IgD-negative memory B cell (primary cell): ENCODE measurements around the gene ZNF79. TPM values are rescaled to one million over a fixed set of nuclear protein-coding genes. Genes with fewer than 3 reads are reported as not detected.

Experiments used
- H3K27ac Mint-ChIP-seq, 3 donors: one replicate each; pipeline ENCODE4 v1.8.0; 2020 to 2022; ENCODE audit warnings: mild to moderate bottlenecking in 3 of 3, mixed read lengths in 3 of 3, moderate library complexity in 1 of 3
- H3K27me3 Mint-ChIP-seq: one replicate; pipeline ENCODE4 v1.8.0; 2021; ENCODE audit warnings: mixed read lengths
- H3K36me3 Mint-ChIP-seq: one replicate; pipeline ENCODE4 v1.8.0; 2020; ENCODE audit warnings: mild to moderate bottlenecking, mixed read lengths
- H3K4me1 Mint-ChIP-seq, 3 donors: one replicate each; pipeline ENCODE4 v1.8.0; 2020 to 2022; ENCODE audit warnings: mixed read lengths in 3 of 3, mild to moderate bottlenecking in 1 of 3
- H3K4me3 Mint-ChIP-seq, 4 donors: one replicate each; pipeline ENCODE4 v1.8.0; 2020 to 2022; ENCODE audit warnings: mild to moderate bottlenecking in 4 of 4, mixed read lengths in 4 of 4, moderate library complexity in 3 of 4
- H3K9me3 Mint-ChIP-seq, 3 donors: one replicate each; pipeline ENCODE4 v1.8.0; 2020 to 2021; ENCODE audit warnings: mixed read lengths in 3 of 3, mild to moderate bottlenecking in 1 of 3
- polyA plus RNA-seq: library from polyadenylated mRNA; unstranded; fragments of 300-500 nt; fragmentation: Illumina TruSeq; gene quantifications from one replicate; pipeline ENCODE4 v1.2.3, GENCODE V29; 2021

ZNF79 gene
- polyA plus RNA-seq, 1 donor from 2014 or later = 8.7 TPM

- Mint-ChIP-seq H3K4me1 (peaks cover 6 to 10% (median 6%) of the 10 kb centered on the region in 3 donors), H3K27me3 (no peaks in the 10 kb centered on the region), H3K36me3 (peaks cover 3% of the 10 kb centered on the region), H3K9me3 (no peaks in the 10 kb centered on the region), H3K4me3 (peak overlapping the region in 1 of 4 donors; percentile 23), H3K27ac (no peak overlapping the region)
Observed at GRCh38 chr9:127406799-127407491, 17.2 kb upstream of the ZNF79 start.

GRCh38 chr9:127407492-127407843, 16.7 kb upstream of the ZNF79 start:
- peaks cover 6 to 10% (median 6%) of the 10 kb centered on the region in 3 donors for H3K4me1 Mint-ChIP-seq

GRCh38 chr9:127411122-127411521, 13.1 kb upstream of the ZNF79 start:
- no peak overlapping the region for H3K4me3 Mint-ChIP-seq
- H3K27ac Mint-ChIP-seq = peak overlapping the region in 1 of 3 donors; percentile 6
- H3K27me3 Mint-ChIP-seq = no peaks in the 10 kb centered on the region

More at GRCh38 chr9:127407492-127407843, 16.7 kb upstream of the ZNF79 start:
- H3K36me3 Mint-ChIP-seq = no peaks in the 10 kb centered on the region
- H3K9me3 Mint-ChIP-seq = no peaks in the 10 kb centered on the region
- H3K27ac Mint-ChIP-seq = no peak overlapping the region
- peak overlapping the region in 1 of 4 donors; percentile 23 for H3K4me3 Mint-ChIP-seq
- H3K27me3 Mint-ChIP-seq = no peaks in the 10 kb centered on the region

GRCh38 chr9:127415141-127415540, 9.0 kb upstream of the ZNF79 start:
- Mint-ChIP-seq H3K4me3 (no peak overlapping the region), H3K36me3 (no peaks in the 10 kb centered on the region), H3K9me3 (no peaks in the 10 kb centered on the region), H3K27ac (no peak overlapping the region), H3K4me1 (peaks cover 6 to 10% (median 9%) of the 10 kb centered on the region in 3 donors), H3K27me3 (no peaks in the 10 kb centered on the region)

More at GRCh38 chr9:127411122-127411521, 13.1 kb upstream of the ZNF79 start:
- no peaks in the 10 kb centered on the region for H3K36me3 Mint-ChIP-seq
- H3K4me1 Mint-ChIP-seq = peaks cover 6 to 12% (median 6%) of the 10 kb centered on the region in 3 donors
- no peaks in the 10 kb centered on the region for H3K9me3 Mint-ChIP-seq

GRCh38 chr9:127415657-127416056, 8.5 kb upstream of the ZNF79 start:
- Mint-ChIP-seq H3K9me3 (no peaks in the 10 kb centered on the region), H3K4me1 (peaks cover 6 to 10% (median 9%) of the 10 kb centered on the region in 3 donors), H3K36me3 (no peaks in the 10 kb centered on the region), H3K27ac (no peak overlapping the region), H3K4me3 (no peak overlapping the region), H3K27me3 (no peaks in the 10 kb centered on the region)

GRCh38 chr9:127417131-127418036, 6.8 kb upstream of the ZNF79 start:
- H3K27me3 Mint-ChIP-seq = no peaks in the 10 kb centered on the region
- H3K4me1 Mint-ChIP-seq = peaks cover under 1 to 4% (median 3%) of the 10 kb centered on the region in 3 donors
- no peaks in the 10 kb centered on the region for H3K36me3 Mint-ChIP-seq
- no peaks in the 10 kb centered on the region for H3K9me3 Mint-ChIP-seq
- no peak overlapping the region for H3K27ac Mint-ChIP-seq
- peak overlapping the region in 2 of 4 donors; percentile 5 to 23 for H3K4me3 Mint-ChIP-seq

- peaks cover 5 to 7% (median 7%) of the 10 kb centered on the region in 3 donors for H3K4me1 Mint-ChIP-seq
- peak overlapping the region in 2 of 4 donors; percentile 5 to 68 for H3K4me3 Mint-ChIP-seq
- H3K27ac Mint-ChIP-seq = peak overlapping the region in 1 of 3 donors; percentile 13
- no peaks in the 10 kb centered on the region for H3K36me3 Mint-ChIP-seq
- no peaks in the 10 kb centered on the region for H3K27me3 Mint-ChIP-seq
- no peaks in the 10 kb centered on the region for H3K9me3 Mint-ChIP-seq
Observed at GRCh38 chr9:127418037-127418471, 6.1 kb upstream of the ZNF79 start.

- H3K4me3 Mint-ChIP-seq = peak overlapping the region in 2 of 4 donors; percentile 50 to 51
- H3K4me1 Mint-ChIP-seq = peaks cover 12 to 19% (median 18%) of the 10 kb centered on the region in 3 donors
- H3K27ac Mint-ChIP-seq = peak overlapping the region in 1 of 3 donors; percentile 47
- no peaks in the 10 kb centered on the region for H3K27me3 Mint-ChIP-seq
- no peaks in the 10 kb centered on the region for H3K36me3 Mint-ChIP-seq
- peaks cover 0 to 2% (median 0%) of the 10 kb centered on the region in 3 donors for H3K9me3 Mint-ChIP-seq
Observed at GRCh38 chr9:127419348-127419747, 4.8 kb upstream of the ZNF79 start.

- Mint-ChIP-seq H3K27ac (no peak overlapping the region), H3K4me3 (no peak overlapping the region), H3K9me3 (peaks cover 0 to 2% (median 0%) of the 10 kb centered on the region in 3 donors), H3K36me3 (no peaks in the 10 kb centered on the region), H3K4me1 (peaks cover 19 to 29% (median 29%) of the 10 kb centered on the region in 3 donors), H3K27me3 (no peaks in the 10 kb centered on the region)
Observed at GRCh38 chr9:127421057-127421456, 3.1 kb upstream of the ZNF79 start.

- no peaks in the 10 kb centered on the region for H3K36me3 Mint-ChIP-seq
- no peaks in the 10 kb centered on the region for H3K27me3 Mint-ChIP-seq
- H3K4me3 Mint-ChIP-seq = peak overlapping the region in 1 of 4 donors; percentile 99
- H3K4me1 Mint-ChIP-seq = peaks cover 24 to 35% (median 35%) of the 10 kb centered on the region in 3 donors
- peak overlapping the region in 1 of 3 donors; percentile 77 for H3K27ac Mint-ChIP-seq
- peaks cover 0 to 2% (median 0%) of the 10 kb centered on the region in 3 donors for H3K9me3 Mint-ChIP-seq
Observed at GRCh38 chr9:127422133-127422782, 1.9 kb upstream of the ZNF79 start.

GRCh38 chr9:127422787-127423186, 1.4 kb upstream of the ZNF79 start:
- Mint-ChIP-seq H3K27ac (peak overlapping the region in 2 of 3 donors; percentile 77 to 98), H3K9me3 (peaks cover 0 to 2% (median 0%) of the 10 kb centered on the region in 3 donors), H3K4me1 (peaks cover 24 to 35% (median 34%) of the 10 kb centered on the region in 3 donors), H3K4me3 (peak overlapping the region in 3 of 4 donors; percentile 98 to 100 (median 99)), H3K27me3 (no peaks in the 10 kb centered on the region), H3K36me3 (no peaks in the 10 kb centered on the region)

GRCh38 chr9:127423476-127423933, 677 bp upstream of the ZNF79 start:
- H3K36me3 Mint-ChIP-seq = no peaks in the 10 kb centered on the region
- peak overlapping the region; percentile 98 to 100 (median 99) for H3K4me3 Mint-ChIP-seq
- peak overlapping the region; percentile 92 to 99 (median 98) for H3K27ac Mint-ChIP-seq
- H3K27me3 Mint-ChIP-seq = no peaks in the 10 kb centered on the region
- peaks cover 0 to 2% (median 0%) of the 10 kb centered on the region in 3 donors for H3K9me3 Mint-ChIP-seq
- peaks cover 24 to 35% (median 33%) of the 10 kb centered on the region in 3 donors for H3K4me1 Mint-ChIP-seq

GRCh38 chr9:127424676-127424999, 456 bp downstream of the ZNF79 start:
- Mint-ChIP-seq H3K27ac (peak overlapping the region; percentile 92 to 99 (median 98)), H3K9me3 (peaks cover 0 to 2% (median 0%) of the 10 kb centered on the region in 3 donors), H3K4me3 (peak overlapping the region; percentile 98 to 100 (median 99)), H3K4me1 (peaks cover 22 to 35% (median 33%) of the 10 kb centered on the region in 3 donors), H3K27me3 (no peaks in the 10 kb centered on the region), H3K36me3 (no peaks in the 10 kb centered on the region)

- Mint-ChIP-seq H3K4me3 (peak overlapping the region in 1 of 4 donors; percentile 99), H3K9me3 (peaks cover 0 to 2% (median 0%) of the 10 kb centered on the region in 3 donors), H3K36me3 (peaks cover 5% of the 10 kb centered on the region), H3K27ac (no peak overlapping the region), H3K27me3 (no peaks in the 10 kb centered on the region), H3K4me1 (peaks cover 24 to 35% (median 34%) of the 10 kb centered on the region in 3 donors)
Observed at GRCh38 chr9:127426756-127427155, 2.6 kb downstream of the ZNF79 start.
